GM18505 (cell line): ENCODE results near the gene HNRNPA1L2.
"Not testable (repeated sequence)": the region's sequence is repeated elsewhere in the genome, so short reads cannot be mapped to it uniquely, and the experiment has no call there.

Experiments
- ATAC-seq: cut with Tn5 transposase; IDR thresholded peaks from one replicate; pipeline ENCODE4 v1.9.1; 2021; ENCODE audit not compliant: unreplicated experiment
- POLR2A ChIP-seq: IDR thresholded peaks from 4 replicates; pipeline ENCODE4 v1.6.1; 2011; ENCODE audit warnings: borderline replicate concordance; ENCODE audit not compliant: insufficient read depth, insufficient read length; ENCODE audit errors: extremely low read depth

HNRNPA1L2 gene

DNA sequence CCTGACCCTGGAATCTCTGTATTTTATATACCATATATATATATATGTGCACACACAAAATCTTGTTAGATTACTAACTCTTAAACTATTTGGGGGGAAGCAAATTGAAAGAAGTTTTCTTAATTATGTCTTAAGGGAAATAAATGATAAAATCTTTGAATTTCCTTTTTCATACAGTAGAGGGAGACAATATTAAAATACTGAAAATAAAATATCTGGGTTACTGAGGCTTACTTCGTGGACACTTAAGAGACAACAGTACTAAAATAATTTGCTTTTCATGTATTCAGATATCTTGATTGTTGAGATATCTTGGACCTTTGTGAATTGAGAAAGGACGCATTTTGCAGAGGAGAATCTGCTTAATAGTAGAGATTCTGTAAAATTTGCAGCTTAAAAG lies 27.4 kb downstream of the HNRNPA1L2 start:
- ATAC-seq: no peak
- no peak for TF ChIP-seq POLR2A

DNA sequence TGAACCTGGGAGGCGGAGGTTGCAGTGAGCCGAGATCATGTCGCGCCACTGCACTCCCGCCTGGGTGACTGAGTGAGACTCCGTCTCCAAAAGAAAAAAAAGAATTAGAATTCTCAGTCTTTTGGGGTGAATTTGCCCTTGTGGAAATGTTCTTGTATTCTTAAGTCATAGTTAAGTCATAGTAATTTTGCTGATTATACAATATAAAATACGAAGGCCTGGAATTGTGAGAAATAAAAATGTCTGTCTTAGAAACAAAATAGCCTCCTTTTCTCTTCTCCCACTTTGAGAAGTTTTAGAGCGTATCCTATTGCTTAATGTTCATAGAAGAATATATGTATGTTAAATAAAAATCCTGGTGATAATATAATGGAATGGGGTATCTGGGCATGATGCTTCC lies 28.5 kb downstream of the HNRNPA1L2 start:
- no peak for TF ChIP-seq POLR2A
- ATAC-seq: no peak

DNA sequence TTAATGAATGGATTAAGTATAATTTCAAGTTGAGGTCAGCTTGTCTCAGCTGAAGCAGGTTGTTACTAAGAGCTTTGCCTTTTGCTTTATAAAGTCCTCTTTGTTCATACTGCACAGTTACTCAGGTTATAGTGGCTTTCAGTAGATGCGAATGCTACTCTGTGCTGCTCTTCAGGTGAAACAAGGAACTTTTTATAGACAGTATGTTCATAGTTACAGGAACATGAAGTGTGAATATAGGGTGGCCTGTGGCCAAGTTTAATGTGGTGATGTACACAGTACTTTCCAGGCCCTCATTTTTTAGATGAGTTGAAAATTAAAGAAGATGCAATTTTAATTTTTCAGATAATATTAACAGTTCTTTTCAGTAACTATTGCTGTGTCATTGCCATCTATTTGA lies 31.2 kb downstream of the HNRNPA1L2 start:
- no peak for TF ChIP-seq POLR2A
- no peak for ATAC-seq

DNA sequence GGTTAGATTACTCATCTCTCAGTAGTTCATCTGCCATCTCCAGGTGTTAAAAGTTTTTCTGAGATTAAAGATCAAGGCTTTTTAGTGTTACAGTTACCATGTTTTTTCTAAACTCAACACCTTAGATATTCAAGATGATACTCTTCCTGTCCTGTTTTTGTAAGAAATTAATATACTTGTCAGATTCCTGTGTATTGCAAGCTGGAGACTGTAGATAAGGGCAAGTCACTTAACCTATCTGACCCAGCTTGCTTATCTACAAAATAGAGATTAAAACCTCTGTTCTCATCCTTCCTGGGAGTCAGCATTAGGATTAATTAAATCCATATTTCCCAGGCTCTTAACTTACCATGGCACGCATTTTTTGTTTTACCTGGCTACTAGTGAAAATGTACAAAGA lies 35.6 kb downstream of the HNRNPA1L2 start:
- no peak for ATAC-seq
- no peak for TF ChIP-seq POLR2A

DNA sequence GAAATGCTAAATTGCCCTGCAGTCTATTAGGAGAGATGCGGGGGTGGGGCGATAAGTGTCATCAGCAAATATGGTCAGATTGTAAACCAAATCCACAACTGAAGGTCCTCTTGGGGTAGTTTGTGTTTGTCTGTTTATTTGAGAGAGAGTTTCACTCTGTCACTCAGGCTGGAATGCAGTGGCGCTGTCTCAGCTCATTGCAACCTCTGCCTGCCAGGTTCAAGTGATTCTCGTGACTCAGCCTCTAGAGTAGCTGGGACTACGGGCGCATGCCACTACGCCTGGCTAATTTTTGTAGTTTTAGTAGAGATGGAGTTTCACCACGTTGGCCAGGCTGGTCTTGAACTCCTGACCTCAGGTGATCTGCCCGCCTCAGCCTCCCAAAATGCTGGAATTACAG lies 43.6 kb downstream of the HNRNPA1L2 start:
- ATAC-seq: not testable (repeated sequence)

DNA sequence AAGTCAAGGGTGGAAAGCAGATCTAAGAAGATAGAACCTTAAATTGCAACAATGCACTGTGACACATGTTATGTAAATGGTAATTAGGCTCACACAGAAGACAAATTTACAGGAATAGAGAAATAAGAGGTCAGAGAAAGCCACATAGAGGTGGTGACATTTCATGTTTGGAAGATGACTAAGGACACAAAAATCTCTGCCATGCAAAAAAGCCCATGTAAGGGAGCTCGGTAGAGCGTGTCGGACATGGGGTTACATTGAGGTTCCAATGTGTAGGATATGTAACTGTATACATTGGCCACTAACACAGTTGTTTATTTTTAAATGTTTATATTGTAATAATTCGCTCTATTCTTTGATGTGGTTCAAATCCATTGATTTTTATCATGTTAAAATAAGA lies 44.1 kb downstream of the HNRNPA1L2 start:
- no peak for TF ChIP-seq POLR2A
- no peak for ATAC-seq
